Posterior cingulate gyrus (tissue), 11 donors: ENCODE measurements around the gene FGF4.

Source experiments
- DNase-seq, 10 donors: peaks; one replicate each; pipeline versions ENCODE4 v3.0.0 to v3.0.0-alpha.2; 2020 to 2021; ENCODE audit warnings: mixed read lengths in 3 of 10
- intact Hi-C: fragments of 100-400 bp; cut with DNase I; formaldehyde crosslinking; loops from one replicate; pipeline ENCODE4 v1.15.1; 2023

FGF4 gene

GRCh38 chr11:69775163-69775755 lies at the start of gene FGF4:
TSS of gene FGF4 (minus strand) at chr11:69775341. CDS start at chr11:69775084, 257 bp downstream.
- intact Hi-C loops = no loop called here

GRCh38 chr11:69823641-69824265 lies 48.6 kb upstream of the FGF4 start:
- intact Hi-C loops = no loop called here
- peak in 3 of 10 donors; percentile 42 to 50 (median 42) for DNase-seq

More at GRCh38 chr11:69775163-69775755, at the start of gene FGF4:
- DNase-seq = peak in 1 of 10 donors; percentile 77

- peak in 2 of 10 donors; percentile 47 to 52 for DNase-seq
- intact Hi-C loops = no loop called here
Observed at GRCh38 chr11:69822676-69823494, 47.7 kb upstream of the FGF4 start.

DNA sequence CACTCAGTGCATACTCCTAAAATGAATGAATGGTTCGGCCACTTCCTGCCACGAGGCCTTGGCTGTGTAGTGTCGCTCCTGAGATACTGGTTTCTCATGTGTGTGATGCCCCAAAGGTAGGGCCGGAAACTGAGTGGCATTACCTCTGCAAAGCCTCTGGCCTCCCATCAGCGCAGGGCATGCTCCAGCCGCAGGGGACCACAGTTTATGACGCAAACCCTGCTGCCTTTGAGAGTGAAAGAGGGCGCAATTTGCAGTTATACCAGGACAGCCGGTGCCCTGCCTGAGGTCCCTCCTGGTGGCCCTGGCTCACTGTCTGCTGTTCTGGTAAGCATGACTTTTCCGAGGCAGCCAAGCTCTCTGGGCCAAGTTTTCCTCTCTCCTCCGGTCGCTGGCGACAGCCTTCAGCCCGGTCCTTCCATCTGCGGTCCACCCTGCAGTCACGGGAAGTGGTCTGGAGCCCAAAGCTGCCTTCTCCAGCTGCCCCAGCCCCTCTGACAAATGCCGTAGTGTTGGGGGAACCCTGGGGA lies 46.4 kb upstream of the FGF4 start:
- intact Hi-C loops = no loop called here
- peak in 1 of 10 donors; percentile 47 for DNase-seq

DNA sequence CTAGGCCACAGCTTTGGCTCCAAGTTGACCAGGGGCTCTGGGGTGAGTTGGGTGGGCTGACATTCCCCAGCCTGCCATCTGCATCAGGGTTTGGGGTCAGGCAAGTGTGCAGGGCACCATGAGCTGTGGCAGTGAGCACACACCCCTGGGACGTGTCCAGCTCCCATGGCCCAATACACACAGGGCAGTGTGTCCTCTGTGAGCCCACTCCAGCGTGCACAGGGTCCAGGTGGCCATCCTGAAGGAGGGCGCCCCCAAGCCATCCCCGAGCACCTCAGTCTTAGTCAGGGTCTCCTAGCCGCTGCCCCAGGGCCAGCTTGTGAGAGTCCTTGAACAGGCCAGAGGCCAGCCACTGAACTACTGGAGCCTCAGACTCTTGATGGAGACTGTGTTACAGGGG lies 45.3 kb upstream of the FGF4 start:
- peak in 1 of 10 donors; percentile 67 for DNase-seq
- intact Hi-C loops = no loop called here

DNA sequence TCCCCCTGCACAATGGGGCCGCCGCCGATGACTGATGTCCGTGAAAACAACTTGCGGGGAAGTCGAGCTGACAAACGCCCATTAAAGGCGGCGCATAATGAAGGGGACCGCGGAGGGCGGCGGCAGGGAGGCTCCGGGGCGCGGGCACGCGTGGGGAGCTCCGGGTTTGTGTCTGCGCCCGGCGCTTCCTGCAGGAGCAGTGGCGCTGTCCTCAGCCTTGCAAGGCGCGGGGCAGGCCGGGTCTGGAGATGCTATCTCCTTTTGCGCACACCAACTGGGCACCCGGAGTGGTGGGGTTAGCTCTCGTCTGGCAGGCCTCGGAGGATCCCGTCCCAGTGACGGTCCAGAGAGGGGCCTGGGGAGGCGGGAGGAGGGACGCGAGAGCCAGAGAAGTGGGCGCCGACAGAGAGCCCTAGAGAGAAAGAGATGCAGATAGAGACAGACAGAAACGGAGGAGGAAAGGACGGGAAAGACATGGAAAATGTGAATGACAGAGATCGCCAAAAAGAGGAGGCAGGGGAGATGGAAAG lies 44.5 kb upstream of the FGF4 start:
- intact Hi-C loops = no loop called here
- no peak for DNase-seq

GRCh38 chr11:69818603-69819441 lies 43.7 kb upstream of the FGF4 start, which contains the start of gene FGF3:
TSS of gene FGF3 (minus strand) at chr11:69819416. CDS start at chr11:69818933, 483 bp downstream.
- intact Hi-C loops = no loop called here
- DNase-seq = no peak

- no peak for DNase-seq
- intact Hi-C loops = no loop called here
Observed at GRCh38 chr11:69818231-69818602, 43.1 kb upstream of the FGF4 start.

GRCh38 chr11:69817265-69818230 lies 42.4 kb upstream of the FGF4 start:
- intact Hi-C loops = no loop called here
- DNase-seq = no peak

- DNase-seq = no peak
- intact Hi-C loops = no loop called here
Observed at GRCh38 chr11:69816671-69817070, 41.5 kb upstream of the FGF4 start.

GRCh38 chr11:69815973-69816372 lies 40.8 kb upstream of the FGF4 start:
- no peak for DNase-seq
- intact Hi-C loops = no loop called here

DNA sequence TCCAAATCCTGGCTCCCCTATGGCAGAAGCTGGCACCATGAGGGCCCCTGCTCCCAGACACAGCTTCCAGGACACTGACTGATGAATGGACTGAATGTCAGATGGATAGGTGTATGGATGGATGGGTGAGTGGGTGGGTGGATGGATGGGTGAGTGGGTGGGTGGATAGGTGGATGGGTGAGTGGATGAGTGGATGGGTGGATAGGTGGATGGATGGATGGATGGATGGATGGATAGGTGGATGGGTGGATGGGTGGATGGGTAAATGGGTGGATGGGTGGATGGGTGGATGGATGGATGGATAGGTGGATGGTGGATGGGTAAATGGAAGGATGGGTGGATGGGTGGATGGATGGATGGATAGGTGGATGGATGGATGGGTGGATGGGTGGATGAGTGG lies 39.8 kb upstream of the FGF4 start:
- intact Hi-C loops = no loop called here
- no peak for DNase-seq

DNA sequence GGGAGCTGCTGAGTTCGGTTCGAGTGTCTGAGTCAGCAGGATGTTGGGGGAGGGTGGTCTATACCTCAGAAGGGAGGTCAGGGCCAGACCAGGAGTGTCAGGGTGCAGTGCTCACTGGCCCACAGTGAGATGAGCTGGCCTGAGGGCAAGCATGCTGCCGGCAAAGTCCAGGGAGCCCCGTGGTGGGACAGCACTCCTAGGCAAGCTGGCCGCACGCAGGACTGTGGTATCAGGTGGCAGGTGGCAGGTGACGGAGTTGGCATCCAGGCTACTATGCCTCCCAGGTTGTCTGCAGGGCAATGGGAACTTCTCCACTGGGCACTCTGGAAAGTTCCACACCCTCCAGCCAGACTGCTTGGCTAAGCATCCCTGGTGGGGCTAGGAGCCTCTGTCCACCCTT lies 39.3 kb upstream of the FGF4 start:
- intact Hi-C loops = no loop called here

GRCh38 chr11:69813839-69814238 lies 38.7 kb upstream of the FGF4 start:
- intact Hi-C loops = no loop called here
- no peak for DNase-seq

More for the DNA sequence above, 39.3 kb upstream of the FGF4 start:
- DNase-seq = no peak

DNA sequence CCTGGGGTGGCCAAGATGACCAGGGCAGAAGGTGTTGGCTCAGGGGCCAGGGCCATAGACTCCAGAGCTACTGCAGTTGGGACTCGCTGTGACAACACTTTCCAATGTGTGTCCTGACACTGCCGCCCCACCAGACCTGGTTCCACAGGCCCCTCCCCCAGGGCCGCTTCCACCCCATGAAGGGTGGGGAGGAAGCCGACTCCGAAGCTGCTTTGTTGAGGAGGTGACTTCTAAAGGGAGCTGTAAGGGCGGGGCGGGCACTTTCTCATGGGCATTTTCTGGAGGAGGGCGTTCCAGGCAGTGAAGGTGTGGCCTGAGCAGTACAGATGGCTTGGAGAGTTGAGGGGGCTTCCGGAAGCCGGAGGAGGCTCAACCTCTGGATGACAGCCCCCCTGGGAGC lies 37.8 kb upstream of the FGF4 start:
- no peak for DNase-seq
- intact Hi-C loops = no loop called here

DNA sequence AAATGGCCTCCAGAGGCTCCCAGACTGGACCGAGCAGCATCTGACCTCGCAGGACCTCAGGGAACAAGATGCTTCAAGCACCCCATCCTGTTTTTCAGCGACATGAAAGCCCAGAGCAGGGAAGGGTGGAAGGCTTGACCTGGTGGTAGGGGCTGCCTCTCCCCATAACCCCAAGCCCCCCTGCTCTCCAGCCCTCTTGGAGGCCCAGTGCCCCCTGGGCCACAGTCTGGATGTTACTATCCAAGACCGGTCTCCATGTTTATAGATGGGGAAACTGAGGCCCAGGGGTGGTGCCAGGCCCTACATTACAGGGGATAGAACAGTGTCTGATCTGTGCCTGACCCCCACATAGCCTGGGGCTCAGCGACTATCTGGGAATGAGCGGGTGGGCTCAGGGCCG lies 37.1 kb upstream of the FGF4 start:
- no peak for DNase-seq
- intact Hi-C loops = no loop called here

- DNase-seq = no peak
- intact Hi-C loops = no loop called here
Observed at GRCh38 chr11:69811431-69811830, 36.3 kb upstream of the FGF4 start.

GRCh38 chr11:69810289-69811118 lies 35.4 kb upstream of the FGF4 start:
- peak in 1 of 10 donors; percentile 88 for DNase-seq
- intact Hi-C loops = no loop called here
